H1 (cell line): ENCODE measurements around the gene NEUROD6. TPM values are rescaled to one million over a fixed set of nuclear protein-coding genes. Genes with fewer than 3 reads are reported as not detected.

ENCODE experiments used
- RAD21 ChIP-seq, 2 experiments: IDR thresholded peaks in 1 of 2; conservative IDR thresholded peaks in 1 of 2; 2 replicates each; pipeline ENCODE4 v1.6.1; 2011; ENCODE audit warnings: low read depth in 2 of 2, low read length in 2 of 2, improper control_type of control experiment in 1 of 2, inconsistent platforms in 1 of 2, mild to moderate bottlenecking in 1 of 2, moderate library complexity in 1 of 2
- TAF7 ChIP-seq: optimal IDR thresholded peaks from 2 replicates; pipeline ENCODE3; 2011; ENCODE audit warnings: low read depth, mild to moderate bottlenecking, inconsistent platforms, low read length, moderate library complexity, borderline replicate concordance
- polyA plus RNA-seq, 7 experiments: library from polyadenylated mRNA; depleted of rRNA in 3 of 7; stranded (reverse) in 5 of 7; unstranded in 2 of 7; fragments of >200 nt in 5 of 7; fragments of 200-250 nt in 2 of 7; gene quantifications; 1 replicate in 5 of 7; 2 replicates in 1 of 7; 4 replicates in 1 of 7; pipeline versions ENCODE4 v1.2.1 to v1.2.3, GENCODE V29; 2011 to 2013; ENCODE audit warnings: missing spikeins in 2 of 7, mixed read lengths in 2 of 7
- total RNA-seq: library from RNA; stranded (reverse); fragmentation: NEBNext Ultra II Directional; extraction: Animal tissue kit (Norgen Biotek cat#: 25700); gene quantifications from 2 replicates; pipeline ENCODE4 v1.2.1, GENCODE V29; 2021

The NEUROD6 gene
- total and polyA plus RNA-seq, 2 of the 8 experiments (the other 6 are each of a cell fraction or from before 2014, with no cell fraction given): not detected

- TF ChIP-seq RAD21 (IDR thresholded peaks at IDR 0.05 in 1 of 2, conservative IDR thresholded peaks at IDR 0.05 in 1 of 2; ENCODE audit: low read depth in 2 of 2, low read length in 2 of 2) (no peak), TAF7 (no peak)
Measured at GRCh38 chr7:31363051-31363450, 22.5 kb upstream of the NEUROD6 start (continued).
